Measurements from ENCODE around the gene CLCA1. TPM values are rescaled to one million over a fixed set of nuclear protein-coding genes. Genes with fewer than 3 reads are reported as not detected.

CLCA1 gene
- polyA plus RNA-seq, 2 of the 4 experiments (the other 2 are of a cell fraction) = not detected

GRCh38 chr1:86423873-86424272 is 44.9 kb upstream of the CLCA1 start, which contains the start of gene CLCA2:
CLCA2 (plus strand) TSS chr1:86424171; CDS start chr1:86424248, 77 bp downstream.
- DNase-seq (ENCODE audit: low read depth in 1 of 2, low spot score in 1 of 2) = no peak
- FAIRE-seq = no peak
- ChIA-PET CTCF (no interaction called here), POLR2A (no interaction called here)
- Histone ChIP-seq H3K4me3 (no peak within 1 kb of the TSS), H3K27ac (no peak within 1 kb of the TSS), H3K4me2 (no peak within 1 kb of the TSS), H3K4me1 (no peaks in the 10 kb centered on the region), H3K9me3 (no peaks in the 10 kb centered on the region)
- no peak for TF ChIP-seq EHMT2 (IDR thresholded peaks at IDR 0.05; ENCODE audit: low read depth)
- no peak for TF ChIP-seq PBX3 (IDR thresholded peaks at IDR 0.05)
- no peak for TF ChIP-seq EP300 (IDR thresholded peaks at IDR 0.05)
- TF ChIP-seq RARB (CRISPR knock-in tag; IDR thresholded peaks at IDR 0.05) = no peak
- TF ChIP-seq GATA3 (IDR thresholded peaks at IDR 0.05; ENCODE audit: borderline replicate concordance) = no peak
- no peak for TF ChIP-seq POLR2A (IDR thresholded peaks at IDR 0.05; ENCODE audit: low read length)
- no peak for TF ChIP-seq RFX5 (IDR thresholded peaks at IDR 0.05)
- TF ChIP-seq ZC3H11A (IDR thresholded peaks at IDR 0.05) = no peak
- no peak for TF ChIP-seq ELK1 (IDR thresholded peaks at IDR 0.05; ENCODE audit: low read depth, low read length)
- TF ChIP-seq NFE2L2 (conservative IDR thresholded peaks at IDR 0.05; ENCODE audit: low read length) = no peak
- TF ChIP-seq BCL3 (IDR thresholded peaks at IDR 0.05) = no peak
- no peak for TF ChIP-seq CBX8 (IDR thresholded peaks at IDR 0.05)
- TF ChIP-seq NPAS2 (CRISPR knock-in tag; IDR thresholded peaks at IDR 0.05; ENCODE audit: borderline replicate concordance) = no peak
- no peak for TF ChIP-seq FOXS1 (CRISPR knock-in tag; IDR thresholded peaks at IDR 0.05)
- TF ChIP-seq JUN (IDR thresholded peaks at IDR 0.05) = no peak
- no peak for TF ChIP-seq USF2 (IDR thresholded peaks at IDR 0.05)
- no peak for TF ChIP-seq ZSCAN20 (CRISPR knock-in tag; IDR thresholded peaks at IDR 0.05)
- TF ChIP-seq ATOH8 (CRISPR knock-in tag; IDR thresholded peaks at IDR 0.05; ENCODE audit: low read depth) = no peak
- no peak for TF ChIP-seq HOXB5 (CRISPR knock-in tag; IDR thresholded peaks at IDR 0.05)
- TF ChIP-seq REST (IDR thresholded peaks at IDR 0.05) = no peak
- no peak for ATAC-seq

Measured in A549 (cell line).